HL-60 (cell line): ENCODE results near the gene NPSR1.

Experiments
- GABPA ChIP-seq: IDR thresholded peaks from 2 replicates; pipeline ENCODE4 v1.6.1; 2012; ENCODE audit warnings: low read depth
- POLR2AphosphoS5 ChIP-seq: IDR thresholded peaks from 2 replicates; pipeline ENCODE4 v1.6.1; 2012; ENCODE audit warnings: low read depth
- TF ChIP-seq, protein P1 (sequence below): IDR thresholded peaks from one replicate; pipeline ENCODE4 v1.5.1; 2011; ENCODE audit warnings: low read length, control low read depth, inconsistent platforms; ENCODE audit not compliant: insufficient read depth

DNA sequence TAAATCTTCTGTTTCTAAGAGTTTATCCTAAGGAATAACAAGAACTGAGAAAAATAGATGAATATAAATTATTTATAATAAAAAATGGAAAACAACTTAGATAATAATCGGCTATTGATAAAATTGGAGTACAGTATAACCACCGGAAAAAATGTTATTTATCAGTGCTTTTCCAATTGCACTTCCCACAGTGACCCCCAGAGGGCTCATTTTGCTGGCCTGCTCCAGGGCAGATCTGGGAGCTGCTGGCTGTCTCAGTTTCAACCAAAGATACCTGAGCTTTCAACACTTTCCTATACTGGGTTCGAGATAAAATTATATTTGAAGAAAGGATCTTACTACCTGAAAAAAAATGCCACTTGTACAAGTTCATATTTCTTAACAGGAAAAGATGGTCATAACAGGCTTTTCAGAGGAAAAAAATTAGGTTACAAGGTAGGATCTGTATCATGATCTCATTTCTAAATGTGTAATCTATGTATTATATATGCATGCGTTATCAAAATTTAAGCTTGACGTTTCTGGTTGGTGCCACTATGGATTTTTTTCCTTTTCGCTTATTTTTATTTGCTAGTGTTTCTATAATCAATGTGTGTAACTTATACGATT is 165.7 kb downstream of the NPSR1 start:
- TF ChIP-seq, protein P1, sequence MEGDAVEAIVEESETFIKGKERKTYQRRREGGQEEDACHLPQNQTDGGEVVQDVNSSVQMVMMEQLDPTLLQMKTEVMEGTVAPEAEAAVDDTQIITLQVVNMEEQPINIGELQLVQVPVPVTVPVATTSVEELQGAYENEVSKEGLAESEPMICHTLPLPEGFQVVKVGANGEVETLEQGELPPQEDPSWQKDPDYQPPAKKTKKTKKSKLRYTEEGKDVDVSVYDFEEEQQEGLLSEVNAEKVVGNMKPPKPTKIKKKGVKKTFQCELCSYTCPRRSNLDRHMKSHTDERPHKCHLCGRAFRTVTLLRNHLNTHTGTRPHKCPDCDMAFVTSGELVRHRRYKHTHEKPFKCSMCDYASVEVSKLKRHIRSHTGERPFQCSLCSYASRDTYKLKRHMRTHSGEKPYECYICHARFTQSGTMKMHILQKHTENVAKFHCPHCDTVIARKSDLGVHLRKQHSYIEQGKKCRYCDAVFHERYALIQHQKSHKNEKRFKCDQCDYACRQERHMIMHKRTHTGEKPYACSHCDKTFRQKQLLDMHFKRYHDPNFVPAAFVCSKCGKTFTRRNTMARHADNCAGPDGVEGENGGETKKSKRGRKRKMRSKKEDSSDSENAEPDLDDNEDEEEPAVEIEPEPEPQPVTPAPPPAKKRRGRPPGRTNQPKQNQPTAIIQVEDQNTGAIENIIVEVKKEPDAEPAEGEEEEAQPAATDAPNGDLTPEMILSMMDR, result peak; percentile 67
- TF ChIP-seq POLR2AphosphoS5 (no peak), GABPA (no peak)
